Measurements from ENCODE around the gene C12orf60. TPM values are rescaled to one million over a fixed set of nuclear protein-coding genes. Genes with fewer than 3 reads are reported as not detected.

C12orf60 gene
- total and polyA plus RNA-seq, 2 experiments from 2014 or later, result 0.17 to 2.3 TPM

- Histone ChIP-seq H3K9me2 (replicated peaks; ENCODE audit: insufficient read depth) (no peaks in the 10 kb centered on the region), H4K20me1 (ENCODE audit: insufficient read depth, poor library complexity, severe bottlenecking) (no peaks in the 10 kb centered on the region), H2AFZ (no peak overlapping the region), H3K27ac (peak overlapping the region; percentile 77), H3K9me3 (ENCODE audit: low read depth) (no peaks in the 10 kb centered on the region), H3K4me2 (peak overlapping the region; percentile 4), H3K36me3 (replicated peaks; ENCODE audit: insufficient read depth, low read depth) (no peaks in the 10 kb centered on the region), H3K27me3 (no peaks in the 10 kb centered on the region), H3K4me3 (no peak overlapping the region), H3K4me1 (ENCODE audit: insufficient read depth) (peaks cover 34% of the 10 kb centered on the region), H3K79me2 (no peaks in the 10 kb centered on the region)
- peak; percentile 24 for DNase-seq (ENCODE audit: low spot score)
- TF ChIP-seq EZH2phosphoT487 (IDR thresholded peaks at IDR 0.05; ENCODE audit: low read depth, severe bottlenecking, unreplicated experiment) (no peak), EZH2 (IDR thresholded peaks at IDR 0.05; ENCODE audit: borderline replicate concordance) (no peak), CTCF (IDR thresholded peaks at IDR 0.05; ENCODE audit: poor library complexity) (no peak)
- WGBS (ENCODE audit: low lambda C conversion rate, missing lambda C conversion rate), result 67% methylated on average over 4 of the region's 4 CpGs
Observed at GRCh38 chr12:14840616-14841015, 37.1 kb downstream of the C12orf60 start.

GRCh38 chr12:14841761-14842160 is 38.3 kb downstream of the C12orf60 start:
- no peak overlapping the region for H3K4me3 ChIP-seq
- peak; percentile 33 for DNase-seq (ENCODE audit: low spot score)

GRCh38 chr12:14842315-14842714 is 38.8 kb downstream of the C12orf60 start:
- H3K4me1 ChIP-seq (ENCODE audit: insufficient read depth), result peaks cover 36% of the 10 kb centered on the region
- H4K20me1 ChIP-seq (ENCODE audit: insufficient read depth, poor library complexity, severe bottlenecking), result no peaks in the 10 kb centered on the region
- no peaks in the 10 kb centered on the region for H3K9me3 ChIP-seq (ENCODE audit: low read depth)
- 49% methylated on average over 3 of the region's 3 CpGs for WGBS (ENCODE audit: low lambda C conversion rate, missing lambda C conversion rate)
- peak overlapping the region; percentile 2 for H3K4me3 ChIP-seq
- TF ChIP-seq CTCF (IDR thresholded peaks at IDR 0.05; ENCODE audit: poor library complexity) (no peak), EZH2 (IDR thresholded peaks at IDR 0.05; ENCODE audit: borderline replicate concordance) (no peak), EZH2phosphoT487 (IDR thresholded peaks at IDR 0.05; ENCODE audit: low read depth, severe bottlenecking, unreplicated experiment) (no peak)
- H3K4me2 ChIP-seq, result peak overlapping the region; percentile 45
- H3K27ac ChIP-seq, result peak overlapping the region; percentile 77
- H3K36me3 ChIP-seq (replicated peaks; ENCODE audit: insufficient read depth, low read depth), result no peaks in the 10 kb centered on the region
- no peak for DNase-seq (ENCODE audit: low spot score)
- no peaks in the 10 kb centered on the region for H3K79me2 ChIP-seq
- no peaks in the 10 kb centered on the region for H3K9me2 ChIP-seq (replicated peaks; ENCODE audit: insufficient read depth)
- H3K27me3 ChIP-seq, result no peaks in the 10 kb centered on the region
- H2AFZ ChIP-seq, result no peak overlapping the region

More at GRCh38 chr12:14841761-14842160, 38.3 kb downstream of the C12orf60 start:
- Histone ChIP-seq H2AFZ (no peak overlapping the region), H3K27me3 (no peaks in the 10 kb centered on the region), H3K4me2 (peak overlapping the region; percentile 45), H3K27ac (peak overlapping the region; percentile 77), H4K20me1 (ENCODE audit: insufficient read depth, poor library complexity, severe bottlenecking) (no peaks in the 10 kb centered on the region), H3K4me1 (ENCODE audit: insufficient read depth) (peaks cover 36% of the 10 kb centered on the region), H3K9me3 (ENCODE audit: low read depth) (no peaks in the 10 kb centered on the region), H3K36me3 (replicated peaks; ENCODE audit: insufficient read depth, low read depth) (no peaks in the 10 kb centered on the region), H3K79me2 (no peaks in the 10 kb centered on the region), H3K9me2 (replicated peaks; ENCODE audit: insufficient read depth) (no peaks in the 10 kb centered on the region)
- 54% methylated on average over 3 of the region's 3 CpGs for WGBS (ENCODE audit: low lambda C conversion rate, missing lambda C conversion rate)
- TF ChIP-seq CTCF (IDR thresholded peaks at IDR 0.05; ENCODE audit: poor library complexity), result no peak

GRCh38 chr12:14843425-14843887 is 40.0 kb downstream of the C12orf60 start, which contains the start of gene ART4:
Gene ART4, minus strand, starts transcription at chr12:14843526. Its CDS starts 413 bp downstream, at chr12:14843113.
- Histone ChIP-seq H2AFZ (peak within 1 kb of the TSS; percentile 27), H3K36me3 (replicated peaks; ENCODE audit: insufficient read depth, low read depth) (no peaks in the 10 kb centered on the region), H3K4me3 (peak within 1 kb of the TSS; percentile 2), H4K20me1 (ENCODE audit: insufficient read depth, poor library complexity, severe bottlenecking) (no peaks in the 10 kb centered on the region), H3K27me3 (no peaks in the 10 kb centered on the region), H3K9me2 (replicated peaks; ENCODE audit: insufficient read depth) (no peaks in the 10 kb centered on the region), H3K9me3 (ENCODE audit: low read depth) (no peaks in the 10 kb centered on the region), H3K4me1 (ENCODE audit: insufficient read depth) (peaks cover 36% of the 10 kb centered on the region), H3K79me2 (no peaks in the 10 kb centered on the region), H3K27ac (peak within 1 kb of the TSS; percentile 77), H3K4me2 (peak within 1 kb of the TSS; percentile 45)
- no peak for TF ChIP-seq EZH2phosphoT487 (IDR thresholded peaks at IDR 0.05; ENCODE audit: low read depth, severe bottlenecking, unreplicated experiment)
- WGBS (ENCODE audit: low lambda C conversion rate, missing lambda C conversion rate), result 56% methylated on average over 10 of the region's 10 CpGs
- no peak for DNase-seq (ENCODE audit: low spot score)
